HEK293 (cell line): ENCODE measurements around the gene SP7.

Experiments
- CTCF ChIA-PET: fragments of 350-600 bp; formaldehyde crosslinking; extraction: SDS; loops from one replicate; lab custom pipeline; 2021; ENCODE audit warnings: antibody characterized with exemption; lab: Yijun Ruan, JAX
- POLR2A ChIA-PET: fragments of 300-600 bp; formaldehyde crosslinking; extraction: SDS; loops from one replicate; lab custom pipeline; 2020; ENCODE audit warnings: antibody characterized with exemption, inconsistent platforms; lab: Yijun Ruan, JAX
- H3K27ac ChIP-seq: fragments of 200-500 bp; sonication (Bioruptor generic); 2 replicates; pipeline ENCODE4 v1.5.1; 2014; ENCODE audit warnings: low read depth, low read length, control low read depth, inconsistent platforms; ENCODE audit errors: extremely low read depth
- H3K36me3 ChIP-seq, 2 experiments: fragments of 200-500 bp in 1 of 2; sonication (Bioruptor generic) in 1 of 2; 1 replicate in 1 of 2; 2 replicates in 1 of 2; pipeline ENCODE4 v1.5.1; 2014 to 2017; ENCODE audit warnings: inconsistent platforms in 2 of 2, low read length in 2 of 2; ENCODE audit not compliant: control insufficient read depth in 2 of 2, insufficient read depth in 1 of 2
- H3K4me1 ChIP-seq: fragments of 200-500 bp; sonication (Bioruptor generic); 2 replicates; pipeline ENCODE4 v1.5.1; 2014; ENCODE audit warnings: mild to moderate bottlenecking, low read length, inconsistent platforms; ENCODE audit not compliant: control insufficient read depth, insufficient read depth
- H3K4me3 ChIP-seq: 2 replicates; pipeline ENCODE4 v1.5.1; 2011; ENCODE audit warnings: low read depth, mild to moderate bottlenecking, control low read depth, low read length, moderate library complexity
- H3K9me3 ChIP-seq: fragments of 200-500 bp; sonication (Bioruptor generic); 2 replicates; pipeline ENCODE4 v1.5.1; 2014; ENCODE audit warnings: low read depth, low read length, inconsistent platforms; ENCODE audit not compliant: control insufficient read depth, insufficient read depth
- GFI1B ChIP-seq: fragments of 450-650 bp; formaldehyde crosslinking; IDR thresholded peaks from 2 replicates; pipeline ENCODE4 v1.5.1; 2016; ENCODE audit warnings: missing biosample characterization, missing genetic modification characterization
- HOXC10 ChIP-seq: sonication (generic); formaldehyde crosslinking; IDR thresholded peaks from 2 replicates; pipeline ENCODE4 v1.8.1; 2023; ENCODE audit warnings: mild to moderate bottlenecking, missing genetic modification reagents
- MEIS1 ChIP-seq: sonication (generic); formaldehyde crosslinking; IDR thresholded peaks from 2 replicates; pipeline ENCODE4 v1.8.1; 2022; ENCODE audit warnings: missing genetic modification reagents, mild to moderate bottlenecking, borderline replicate concordance
- ZNF132 ChIP-seq: fragments of 450-650 bp; formaldehyde crosslinking; IDR thresholded peaks from 2 replicates; pipeline ENCODE4 v1.5.1; 2017; ENCODE audit warnings: missing biosample characterization, missing genetic modification characterization, borderline replicate concordance
- ZNF133 ChIP-seq: fragments of 450-650 bp; formaldehyde crosslinking; IDR thresholded peaks from 2 replicates; pipeline ENCODE4 v1.5.1; 2016; ENCODE audit warnings: missing biosample characterization, missing genetic modification characterization
- ZNF184 ChIP-seq: fragments of 450-650 bp; IDR thresholded peaks from 2 replicates; pipeline ENCODE4 v1.5.1; 2018; ENCODE audit warnings: missing biosample characterization, mild to moderate bottlenecking, missing genetic modification characterization
- ZNF341 ChIP-seq: fragments of 450-650 bp; formaldehyde crosslinking; IDR thresholded peaks from 2 replicates; pipeline ENCODE4; 2016; ENCODE audit warnings: low read depth, missing biosample characterization, missing genetic modification characterization
- ZNF404 ChIP-seq: fragments of 450-650 bp; formaldehyde crosslinking; IDR thresholded peaks from 2 replicates; pipeline ENCODE4 v1.5.1; 2017; ENCODE audit warnings: missing biosample characterization, missing genetic modification characterization
- ZNF426 ChIP-seq: fragments of 450-650 bp; formaldehyde crosslinking; IDR thresholded peaks from 2 replicates; pipeline ENCODE4 v1.5.1; 2017; ENCODE audit warnings: missing biosample characterization, missing genetic modification characterization, mild to moderate bottlenecking, inconsistent platforms, moderate library complexity
- ZNF48 ChIP-seq: fragments of 450-650 bp; formaldehyde crosslinking; IDR thresholded peaks from 2 replicates; pipeline ENCODE4 v1.5.1; 2016; ENCODE audit warnings: missing biosample characterization, missing genetic modification characterization
- ZNF585B ChIP-seq: fragments of 450-650 bp; formaldehyde crosslinking; IDR thresholded peaks from 2 replicates; pipeline ENCODE4 v1.5.1; 2016; ENCODE audit warnings: missing biosample characterization, missing genetic modification characterization
- ZNF621 ChIP-seq: fragments of 450-650 bp; formaldehyde crosslinking; IDR thresholded peaks from 2 replicates; pipeline ENCODE4 v1.5.1; 2017; ENCODE audit warnings: missing biosample characterization, missing genetic modification characterization
- ZNF664 ChIP-seq: fragments of 450-650 bp; formaldehyde crosslinking; IDR thresholded peaks from 2 replicates; pipeline ENCODE4 v1.5.1; 2016; ENCODE audit warnings: missing biosample characterization, missing genetic modification characterization
- ZNF777 ChIP-seq: fragments of 450-650 bp; formaldehyde crosslinking; IDR thresholded peaks from 2 replicates; pipeline ENCODE4 v1.5.1; 2017; ENCODE audit warnings: missing biosample characterization, missing genetic modification characterization, borderline replicate concordance
- TF ChIP-seq, protein P1 (sequence below): fragments of 450-650 bp; formaldehyde crosslinking; IDR thresholded peaks from 2 replicates; pipeline ENCODE4 v1.5.1; 2016; ENCODE audit warnings: missing biosample characterization, missing genetic modification characterization
- TF ChIP-seq, protein P2 (sequence below): fragments of 450-650 bp; formaldehyde crosslinking; IDR thresholded peaks from 2 replicates; pipeline ENCODE4 v1.5.1; 2016; ENCODE audit warnings: missing biosample characterization, missing genetic modification characterization
- TF ChIP-seq, protein P3 (sequence below): fragments of 450-650 bp; formaldehyde crosslinking; IDR thresholded peaks from 2 replicates; pipeline ENCODE4 v1.5.1; 2016; ENCODE audit warnings: missing biosample characterization, missing genetic modification characterization, borderline replicate concordance

Gene SP7

DNA sequence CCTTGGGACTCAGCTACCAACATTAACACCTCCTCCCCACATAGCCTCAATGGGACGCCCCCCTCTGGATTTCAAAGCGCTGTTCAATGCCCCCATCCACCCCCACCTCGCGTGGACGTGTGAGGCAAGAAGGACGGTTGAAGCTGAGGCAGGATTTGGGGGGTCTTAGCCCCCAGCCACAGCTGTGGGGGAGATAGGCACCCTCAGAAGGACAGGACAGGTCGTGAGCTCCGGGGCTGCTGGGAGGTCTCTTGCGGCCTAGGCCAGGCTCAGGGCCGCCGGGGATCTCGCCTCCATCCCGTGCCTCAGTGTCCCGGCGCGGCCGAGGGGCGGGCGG, 8.3 kb upstream of the SP7 start:
- no peak overlapping the region for H3K27ac ChIP-seq
- ChIA-PET CTCF (interaction anchor here (0.7 to 7.0 kb wide), 14 partner anchors 8 to 199 kb away, joined by 3 to 156 read pairs (median 6); partner anchors contain the start of genes AAAS, AMHR2, MYG1 and SP7), POLR2A (interaction anchor here (0.6 to 2.3 kb wide), 14 partner anchors 9 to 265 kb away, joined by 3 to 20 read pairs (median 4); partner anchors contain the start of genes AAAS, MAP3K12, MYG1 and PFDN5)
- H3K4me3 ChIP-seq: peak overlapping the region; percentile 62
- TF ChIP-seq HOXC10 (CRISPR knock-in tag) (no peak), ZNF341 (peak; percentile 27)
- TF ChIP-seq, protein P1, sequence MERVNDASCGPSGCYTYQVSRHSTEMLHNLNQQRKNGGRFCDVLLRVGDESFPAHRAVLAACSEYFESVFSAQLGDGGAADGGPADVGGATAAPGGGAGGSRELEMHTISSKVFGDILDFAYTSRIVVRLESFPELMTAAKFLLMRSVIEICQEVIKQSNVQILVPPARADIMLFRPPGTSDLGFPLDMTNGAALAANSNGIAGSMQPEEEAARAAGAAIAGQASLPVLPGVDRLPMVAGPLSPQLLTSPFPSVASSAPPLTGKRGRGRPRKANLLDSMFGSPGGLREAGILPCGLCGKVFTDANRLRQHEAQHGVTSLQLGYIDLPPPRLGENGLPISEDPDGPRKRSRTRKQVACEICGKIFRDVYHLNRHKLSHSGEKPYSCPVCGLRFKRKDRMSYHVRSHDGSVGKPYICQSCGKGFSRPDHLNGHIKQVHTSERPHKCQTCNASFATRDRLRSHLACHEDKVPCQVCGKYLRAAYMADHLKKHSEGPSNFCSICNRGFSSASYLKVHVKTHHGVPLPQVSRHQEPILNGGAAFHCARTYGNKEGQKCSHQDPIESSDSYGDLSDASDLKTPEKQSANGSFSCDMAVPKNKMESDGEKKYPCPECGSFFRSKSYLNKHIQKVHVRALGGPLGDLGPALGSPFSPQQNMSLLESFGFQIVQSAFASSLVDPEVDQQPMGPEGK (tag by site-specific recombination): peak; percentile 15; the same call in 1 of the 2 replicates
- H3K36me3 ChIP-seq: no peaks in the 10 kb centered on the region
- H3K9me3 ChIP-seq: no peaks in the 10 kb centered on the region
- H3K4me1 ChIP-seq: no peaks in the 10 kb centered on the region

DNA sequence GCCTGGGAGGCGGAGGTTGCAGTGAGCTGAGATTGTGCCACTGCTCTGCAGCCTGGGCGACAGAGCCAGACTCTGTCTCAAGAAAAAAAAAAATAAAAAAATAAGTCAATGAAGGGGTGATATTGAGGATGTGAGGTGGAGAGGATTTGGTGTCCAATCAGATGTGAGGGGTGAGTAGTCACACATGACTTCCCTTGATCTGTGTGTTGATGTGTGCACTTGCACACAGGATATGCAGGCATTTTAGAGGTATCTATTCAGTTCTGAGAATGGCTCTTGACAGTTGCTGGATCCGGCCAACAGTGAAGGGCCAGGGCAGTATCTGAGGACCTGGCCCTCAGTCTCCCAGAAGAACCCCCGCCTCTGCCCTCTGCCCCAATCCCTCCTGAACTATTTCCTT, 7.8 kb upstream of the SP7 start:
- ChIA-PET CTCF (interaction anchor here (1.1 to 7.0 kb wide), 6 partner anchors 9 to 131 kb away, joined by 5 to 156 read pairs (median 16); partner anchors contain the start of genes AAAS, AMHR2 and SP7), POLR2A (interaction anchor here (1.1 to 2.3 kb wide), 8 partner anchors 8 to 156 kb away, joined by 3 to 20 read pairs (median 16); partner anchors contain the start of genes AAAS, MAP3K12, PFDN5 and SP1)
- no peak overlapping the region for H3K4me3 ChIP-seq

DNA sequence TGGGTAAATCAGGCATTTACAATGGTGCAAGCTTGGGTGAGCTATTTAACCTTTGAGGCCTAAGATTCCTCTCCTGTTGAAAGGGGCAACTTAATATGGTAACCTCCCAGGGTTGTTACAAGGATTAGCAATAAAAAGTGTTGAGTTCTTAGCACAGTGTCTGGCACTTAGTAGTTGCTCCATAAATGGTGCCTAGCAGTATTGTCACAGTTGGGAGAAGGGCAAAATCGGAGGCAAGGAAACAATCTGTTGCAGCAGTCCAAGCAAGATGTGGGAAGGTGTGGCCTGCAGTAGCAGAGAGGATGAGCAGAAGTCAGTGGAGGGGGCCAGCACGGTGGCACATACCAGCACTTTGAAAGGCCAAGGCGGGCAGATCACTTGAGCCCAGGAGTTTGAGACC, 7.3 kb upstream of the SP7 start:
- ChIA-PET CTCF (interaction anchor here (1.8 to 7.0 kb wide), 3 partner anchors 9 to 79 kb away, joined by 11 to 156 read pairs (median 22); partner anchors contain the start of genes AAAS and AMHR2), POLR2A (interaction anchor here (1.7 kb wide), 1 partner anchor 16 kb away, joined by 5 read pairs; no protein-coding TSS in a partner anchor)
- Histone ChIP-seq H3K4me1 (no peaks in the 10 kb centered on the region), H3K4me3 (no peak overlapping the region), H3K9me3 (no peaks in the 10 kb centered on the region), H3K27ac (no peak overlapping the region), H3K36me3 (no peaks in the 10 kb centered on the region)
- TF ChIP-seq ZNF664 (tag by site-specific recombination): peak; percentile 90
- TF ChIP-seq ZNF48 (tag by site-specific recombination): no peak
- TF ChIP-seq, protein P1 (tag by site-specific recombination): no peak
- TF ChIP-seq GFI1B (tag by site-specific recombination): no peak
- TF ChIP-seq ZNF404: no peak

More for the DNA sequence above, 7.8 kb upstream of the SP7 start:
- TF ChIP-seq, protein P2, sequence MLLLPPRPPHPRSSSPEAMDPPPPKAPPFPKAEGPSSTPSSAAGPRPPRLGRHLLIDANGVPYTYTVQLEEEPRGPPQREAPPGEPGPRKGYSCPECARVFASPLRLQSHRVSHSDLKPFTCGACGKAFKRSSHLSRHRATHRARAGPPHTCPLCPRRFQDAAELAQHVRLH (tag by site-specific recombination): no peak
- TF ChIP-seq ZNF621 (tag by site-specific recombination) (no peak), ZNF132 (tag by site-specific recombination) (no peak), MEIS1 (CRISPR knock-in tag) (no peak)
- TF ChIP-seq, all 188 proteins: peak for 0
- no peaks in the 10 kb centered on the region for H3K36me3 ChIP-seq
- no peaks in the 10 kb centered on the region for H3K4me1 ChIP-seq
- H3K27ac ChIP-seq: no peak overlapping the region
- H3K9me3 ChIP-seq: no peaks in the 10 kb centered on the region

DNA sequence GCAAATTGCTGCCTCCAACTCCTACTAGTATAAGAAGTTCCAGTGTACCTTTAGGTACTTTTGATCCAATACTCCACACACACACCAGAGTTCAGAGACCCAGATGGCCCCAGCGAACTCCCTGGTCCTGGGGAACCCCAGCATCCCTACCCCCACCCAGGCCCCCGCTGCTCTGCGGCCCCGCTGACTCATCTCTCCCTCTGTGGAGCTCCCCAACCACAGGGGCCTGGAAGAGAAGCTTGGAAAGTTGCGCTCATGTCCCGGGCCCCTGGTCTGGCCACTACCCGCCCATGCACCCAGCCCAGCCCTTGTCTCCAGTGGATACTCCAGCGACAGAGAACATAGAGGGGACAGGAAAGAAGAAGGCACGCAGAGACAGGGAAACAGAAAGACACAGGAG, 4.2 kb upstream of the SP7 start:
- POLR2A ChIA-PET: no interaction called here
- Histone ChIP-seq H3K9me3 (no peaks in the 10 kb centered on the region), H3K4me1 (no peaks in the 10 kb centered on the region), H3K36me3 (no peaks in the 10 kb centered on the region), H3K4me3 (no peak overlapping the region), H3K27ac (no peak overlapping the region)
- CTCF ChIA-PET: interaction anchor here (1.0 to 7.0 kb wide), 2 partner anchors 12 to 13 kb away, joined by 6 to 156 read pairs; partner anchors contain the start of gene AAAS
- TF ChIP-seq ZNF585B (tag by site-specific recombination) (no peak), ZNF184 (no peak), ZNF426 (no peak), ZNF777 (no peak), ZNF133 (tag by site-specific recombination) (no peak)
- TF ChIP-seq, protein P3, sequence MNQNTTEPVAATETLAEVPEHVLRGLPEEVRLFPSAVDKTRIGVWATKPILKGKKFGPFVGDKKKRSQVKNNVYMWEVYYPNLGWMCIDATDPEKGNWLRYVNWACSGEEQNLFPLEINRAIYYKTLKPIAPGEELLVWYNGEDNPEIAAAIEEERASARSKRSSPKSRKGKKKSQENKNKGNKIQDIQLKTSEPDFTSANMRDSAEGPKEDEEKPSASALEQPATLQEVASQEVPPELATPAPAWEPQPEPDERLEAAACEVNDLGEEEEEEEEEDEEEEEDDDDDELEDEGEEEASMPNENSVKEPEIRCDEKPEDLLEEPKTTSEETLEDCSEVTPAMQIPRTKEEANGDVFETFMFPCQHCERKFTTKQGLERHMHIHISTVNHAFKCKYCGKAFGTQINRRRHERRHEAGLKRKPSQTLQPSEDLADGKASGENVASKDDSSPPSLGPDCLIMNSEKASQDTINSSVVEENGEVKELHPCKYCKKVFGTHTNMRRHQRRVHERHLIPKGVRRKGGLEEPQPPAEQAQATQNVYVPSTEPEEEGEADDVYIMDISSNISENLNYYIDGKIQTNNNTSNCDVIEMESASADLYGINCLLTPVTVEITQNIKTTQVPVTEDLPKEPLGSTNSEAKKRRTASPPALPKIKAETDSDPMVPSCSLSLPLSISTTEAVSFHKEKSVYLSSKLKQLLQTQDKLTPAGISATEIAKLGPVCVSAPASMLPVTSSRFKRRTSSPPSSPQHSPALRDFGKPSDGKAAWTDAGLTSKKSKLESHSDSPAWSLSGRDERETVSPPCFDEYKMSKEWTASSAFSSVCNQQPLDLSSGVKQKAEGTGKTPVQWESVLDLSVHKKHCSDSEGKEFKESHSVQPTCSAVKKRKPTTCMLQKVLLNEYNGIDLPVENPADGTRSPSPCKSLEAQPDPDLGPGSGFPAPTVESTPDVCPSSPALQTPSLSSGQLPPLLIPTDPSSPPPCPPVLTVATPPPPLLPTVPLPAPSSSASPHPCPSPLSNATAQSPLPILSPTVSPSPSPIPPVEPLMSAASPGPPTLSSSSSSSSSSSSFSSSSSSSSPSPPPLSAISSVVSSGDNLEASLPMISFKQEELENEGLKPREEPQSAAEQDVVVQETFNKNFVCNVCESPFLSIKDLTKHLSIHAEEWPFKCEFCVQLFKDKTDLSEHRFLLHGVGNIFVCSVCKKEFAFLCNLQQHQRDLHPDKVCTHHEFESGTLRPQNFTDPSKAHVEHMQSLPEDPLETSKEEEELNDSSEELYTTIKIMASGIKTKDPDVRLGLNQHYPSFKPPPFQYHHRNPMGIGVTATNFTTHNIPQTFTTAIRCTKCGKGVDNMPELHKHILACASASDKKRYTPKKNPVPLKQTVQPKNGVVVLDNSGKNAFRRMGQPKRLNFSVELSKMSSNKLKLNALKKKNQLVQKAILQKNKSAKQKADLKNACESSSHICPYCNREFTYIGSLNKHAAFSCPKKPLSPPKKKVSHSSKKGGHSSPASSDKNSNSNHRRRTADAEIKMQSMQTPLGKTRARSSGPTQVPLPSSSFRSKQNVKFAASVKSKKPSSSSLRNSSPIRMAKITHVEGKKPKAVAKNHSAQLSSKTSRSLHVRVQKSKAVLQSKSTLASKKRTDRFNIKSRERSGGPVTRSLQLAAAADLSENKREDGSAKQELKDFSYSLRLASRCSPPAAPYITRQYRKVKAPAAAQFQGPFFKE (tag by site-specific recombination): no peak
